ENCODE results near the gene TCFL5.
"Not testable (repeated sequence)": the region's sequence is repeated elsewhere in the genome, so short reads cannot be mapped to it uniquely, and the experiment has no call there.

The TCFL5 gene

DNA sequence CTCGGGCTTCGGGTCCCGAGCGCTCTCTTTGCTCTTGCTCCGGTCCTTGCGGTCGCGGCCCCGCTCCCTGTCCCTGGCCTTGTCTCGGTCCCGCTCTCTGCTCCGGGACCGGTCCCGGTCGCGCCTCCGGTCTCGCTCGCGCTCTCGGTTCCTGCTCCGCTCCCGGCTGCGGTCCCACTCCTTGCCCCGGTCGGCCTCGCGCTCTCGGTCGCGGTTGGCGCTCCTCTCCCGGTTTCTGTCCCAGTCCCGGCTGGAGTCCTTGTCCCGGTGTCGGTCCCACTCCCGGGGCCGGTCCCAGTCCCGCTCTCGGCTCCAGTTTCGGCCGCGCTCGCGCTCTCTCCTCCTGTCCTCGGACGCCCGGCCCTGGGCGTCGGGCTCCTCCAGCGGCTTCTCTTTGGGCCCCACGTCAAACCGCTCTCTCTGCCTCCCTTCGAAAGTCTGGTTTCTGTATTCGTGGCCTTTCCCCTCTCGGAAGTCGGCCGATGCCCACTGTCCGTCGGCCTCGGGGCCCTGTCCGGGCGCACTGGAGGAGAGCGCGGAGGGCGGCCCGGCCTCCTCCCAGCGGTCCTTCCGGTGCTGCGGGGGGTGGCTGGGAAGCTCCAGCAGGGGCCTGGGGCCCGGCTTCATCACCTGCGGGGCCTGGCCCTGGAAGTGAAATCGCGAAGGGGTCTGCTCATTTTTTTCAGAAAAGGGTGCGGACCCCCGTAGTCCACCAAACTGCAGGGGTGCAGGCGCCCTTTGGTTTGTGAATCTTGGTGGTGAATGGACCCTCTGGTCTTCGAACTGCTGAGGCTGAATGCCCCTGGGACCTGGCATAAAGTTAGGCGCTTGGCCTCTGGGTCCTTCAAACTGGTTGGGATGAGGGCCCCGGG is 17.9 kb upstream of the TCFL5 start:
- no peak for DNase-seq

- no peak for DNase-seq
Observed at GRCh38 chr20:62878244-62879038, 16.8 kb upstream of the TCFL5 start.

GRCh38 chr20:62876902-62877816 is 15.5 kb upstream of the TCFL5 start:
- DNase-seq: no peak

DNA sequence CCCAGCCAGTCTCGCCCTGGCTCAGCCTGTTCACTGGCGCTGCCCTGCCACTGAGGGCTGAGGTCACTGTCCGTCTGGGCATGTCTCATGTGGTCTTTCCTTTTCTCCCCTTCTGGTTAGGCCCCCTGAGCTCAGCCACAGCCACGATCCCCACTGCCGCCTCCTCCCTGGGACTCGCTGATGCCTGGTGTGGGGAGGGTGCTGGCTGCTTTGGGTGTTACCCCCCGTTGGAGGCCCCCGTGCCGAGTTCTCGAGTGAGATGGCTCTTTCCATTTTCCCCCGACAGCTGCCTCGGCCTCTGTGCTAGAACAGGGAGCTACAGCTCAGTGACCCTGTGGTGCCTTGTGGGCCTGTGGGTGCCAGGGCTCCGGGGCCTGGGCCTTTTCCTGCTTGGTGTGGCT is 14.9 kb upstream of the TCFL5 start:
- DNase-seq: no peak

- DNase-seq: peak; percentile 90
Observed at GRCh38 chr20:62875419-62876361, 14.1 kb upstream of the TCFL5 start.

- no peak for DNase-seq
Observed at GRCh38 chr20:62874964-62875344, 13.3 kb upstream of the TCFL5 start.

DNA sequence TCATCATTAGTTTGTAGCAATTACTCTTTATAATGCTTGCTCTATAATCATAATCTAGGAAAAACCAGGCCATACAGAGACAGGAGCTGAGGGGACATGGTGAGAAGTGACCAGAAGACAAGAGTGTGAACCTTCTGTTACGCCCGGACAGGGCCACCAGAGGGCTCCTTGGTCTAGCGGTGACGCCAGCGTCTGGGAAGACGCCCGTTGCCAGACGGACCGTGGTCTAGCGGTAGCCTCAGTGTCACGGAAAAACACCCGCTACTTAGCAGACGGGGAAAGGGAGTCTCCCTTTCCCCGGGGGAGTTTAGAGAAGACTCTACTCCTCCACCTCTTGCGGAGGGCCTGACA is 12.0 kb upstream of the TCFL5 start:
- peak; percentile 49 for DNase-seq

DNA sequence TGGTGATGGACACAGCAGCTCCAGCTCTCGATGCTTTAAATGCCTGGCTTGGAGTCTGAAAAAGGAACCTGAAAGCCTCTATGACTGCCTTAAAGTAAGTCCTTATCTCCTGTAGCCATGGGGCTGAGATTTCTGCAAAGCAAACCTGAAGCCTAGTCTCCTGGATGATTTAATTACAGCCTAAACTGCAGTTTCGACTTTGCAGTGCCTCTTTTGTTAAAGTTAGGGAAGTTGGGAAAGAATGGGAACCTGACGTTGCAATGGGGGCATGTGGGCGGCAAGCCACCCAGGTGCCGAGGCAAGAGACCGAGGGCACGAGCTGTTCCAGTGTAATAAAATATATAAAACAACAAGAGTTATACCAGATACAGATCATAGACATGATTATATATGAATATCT is 11.7 kb upstream of the TCFL5 start:
- DNase-seq: no peak

GRCh38 chr20:62872862-62873261 is 11.2 kb upstream of the TCFL5 start:
- no peak for DNase-seq

GRCh38 chr20:62872184-62872847 is 10.7 kb upstream of the TCFL5 start:
- DNase-seq: peak; percentile 76

GRCh38 chr20:62864207-62864606 is 2.6 kb upstream of the TCFL5 start:
- no peak for DNase-seq

DNA sequence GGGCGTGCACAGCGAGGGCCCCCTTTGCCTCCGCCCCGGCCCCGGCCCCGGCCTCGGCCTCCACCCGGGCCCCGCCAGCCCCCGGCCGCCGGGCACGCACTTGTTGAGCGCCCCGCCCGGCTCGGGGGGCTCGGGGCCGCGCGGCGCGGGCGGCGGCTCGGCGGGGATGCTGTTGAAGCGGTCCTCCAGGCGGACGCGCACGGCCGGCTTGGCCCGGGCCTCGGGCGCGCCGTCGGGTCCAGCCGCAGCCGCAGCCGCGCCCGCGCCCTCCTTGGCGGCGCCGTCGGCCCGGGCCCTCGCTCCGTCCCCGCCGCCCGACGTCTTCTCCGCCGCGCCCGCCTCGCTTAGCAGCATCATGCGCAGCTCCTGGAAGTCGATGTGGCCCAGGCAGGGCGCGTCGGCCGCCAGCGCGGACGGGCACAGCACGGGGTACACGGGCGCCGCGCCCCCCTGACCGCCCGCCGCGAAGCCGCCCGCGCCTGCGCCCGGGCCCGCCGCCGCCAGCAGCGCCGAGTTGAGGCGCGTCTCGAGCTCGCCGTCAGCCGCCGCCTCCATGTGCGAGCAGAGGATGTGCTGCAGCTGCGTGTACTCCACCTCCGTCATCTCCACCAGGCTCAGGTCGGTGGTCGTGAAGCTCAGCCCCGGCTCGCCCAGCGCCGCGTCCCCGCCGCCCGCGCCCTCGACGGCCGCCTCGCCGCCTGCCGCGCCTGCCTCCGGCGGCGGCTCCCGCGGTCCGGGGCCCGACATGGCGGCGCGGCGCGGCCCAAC is 514 bp downstream of the TCFL5 start:
- no peak for DNase-seq

DNA sequence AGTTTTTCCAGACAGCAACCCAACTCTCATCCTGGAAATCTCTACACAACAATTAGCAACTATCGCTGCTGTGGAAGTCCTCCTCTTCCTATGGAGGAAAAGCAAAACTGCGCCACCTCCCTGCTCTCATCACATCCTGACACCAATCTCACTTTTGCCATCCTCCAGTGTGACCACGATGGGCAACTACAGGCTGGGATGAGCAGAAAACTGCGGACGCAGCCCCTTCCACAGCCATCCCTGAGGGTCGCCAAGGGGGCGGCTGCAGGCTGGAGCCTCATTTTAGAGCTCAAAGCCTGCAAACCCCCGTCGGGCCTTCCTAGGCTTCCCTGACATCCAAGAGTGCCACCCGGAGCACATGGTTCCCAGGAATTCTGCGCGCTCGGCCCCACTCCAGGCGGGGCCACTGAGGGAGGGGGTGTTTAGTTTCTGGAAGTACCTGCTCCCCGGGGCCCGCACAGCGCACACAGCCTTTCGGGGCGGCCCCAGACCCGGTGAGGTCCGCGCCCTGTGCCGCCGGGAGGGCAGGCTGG is 1.2 kb downstream of the TCFL5 start:
- DNase-seq: peak; percentile 11

- no peak for DNase-seq
Observed at GRCh38 chr20:62859721-62860120, 1.9 kb downstream of the TCFL5 start.

- DNase-seq: no peak
Observed at GRCh38 chr20:62858058-62858830, 3.4 kb downstream of the TCFL5 start.

DNA sequence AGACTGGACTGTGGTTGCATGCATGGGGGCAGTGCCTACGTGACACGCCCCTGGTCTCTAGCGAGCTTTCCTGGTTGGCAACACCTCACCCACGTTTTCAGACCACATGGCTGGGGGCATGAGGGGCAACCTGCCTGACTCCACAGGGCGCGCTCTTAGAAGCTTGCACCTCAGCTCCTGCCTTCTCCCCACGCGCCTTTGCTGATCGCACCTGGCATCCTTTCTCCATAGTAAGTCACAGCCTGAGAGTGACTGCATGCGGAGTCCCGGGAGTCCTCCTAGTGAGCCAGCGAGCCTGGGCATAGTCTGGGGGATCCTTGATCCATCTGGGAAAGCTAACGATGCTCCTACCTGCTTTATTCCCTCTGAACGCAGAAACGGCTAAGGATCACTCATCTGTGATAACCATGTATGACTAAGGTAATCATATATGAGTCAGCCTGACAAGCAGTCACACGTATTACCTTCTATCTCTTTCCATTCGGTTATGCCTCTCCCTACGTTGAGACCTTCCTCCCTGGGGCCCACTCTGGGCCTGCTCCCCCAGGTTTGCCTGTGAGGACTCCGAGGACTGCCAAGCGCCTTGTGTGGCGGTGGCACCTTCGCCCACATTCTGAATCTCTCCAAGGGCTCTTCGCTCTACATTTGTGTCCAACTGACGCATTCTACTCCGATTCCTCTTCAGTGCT is 4.5 kb downstream of the TCFL5 start:
- no peak for DNase-seq

DNA sequence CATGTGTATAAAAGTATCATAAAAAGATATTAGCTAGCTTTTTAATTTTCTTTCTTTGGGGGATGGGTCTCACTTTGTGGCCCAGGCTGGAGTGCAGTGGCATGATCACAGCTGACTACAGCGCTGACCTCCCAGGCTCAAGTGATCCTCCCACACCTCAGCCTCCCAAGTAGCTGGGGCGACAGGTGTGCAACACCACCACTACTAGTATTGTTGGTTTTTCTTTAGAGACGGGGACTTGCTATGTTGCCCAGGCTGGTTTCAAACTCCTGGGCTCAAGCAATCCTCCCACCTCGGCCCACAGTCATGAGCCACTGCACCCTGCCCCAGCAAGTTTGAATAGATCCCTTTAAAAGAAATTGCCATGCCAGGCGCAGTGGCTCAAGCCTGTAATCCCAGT is 6.5 kb downstream of the TCFL5 start:
- no peak for DNase-seq

- DNase-seq: no peak
Observed at GRCh38 chr20:62854121-62854520, 7.5 kb downstream of the TCFL5 start.

DNA sequence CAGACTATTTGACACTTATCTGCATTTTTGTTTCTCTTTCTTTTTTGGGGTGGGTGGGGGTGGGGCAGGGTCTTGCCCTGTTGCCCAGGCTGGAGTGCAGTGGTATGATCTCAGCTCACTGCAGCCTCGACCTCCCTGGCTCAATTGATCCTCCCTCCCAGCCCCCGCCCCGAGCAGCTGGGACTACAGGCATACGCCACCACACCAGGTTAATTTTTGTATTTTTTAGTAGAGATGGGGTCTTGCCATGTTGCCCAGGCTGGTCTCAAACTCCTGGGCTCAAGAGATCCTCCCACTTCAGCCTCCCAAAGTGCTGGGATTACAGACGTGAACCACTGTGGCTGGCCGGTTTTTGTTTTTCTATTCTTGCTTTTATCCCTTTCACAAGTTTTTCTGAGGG is 8.3 kb downstream of the TCFL5 start:
- DNase-seq: not testable (repeated sequence)
